Spleen (tissue), 11 donors: ENCODE measurements around the gene C1QL4. TPM values are rescaled to one million over a fixed set of nuclear protein-coding genes. Genes with fewer than 3 reads are reported as not detected.

Experiments
- DNase-seq: peaks from one replicate; pipeline ENCODE4 v3.0.0-alpha.2; 2020
- H3K27ac ChIP-seq, 8 donors: fragments of 200-600 bp; sonication (generic) in 7 of 8; 1 replicate in 4 of 8; 2 replicates in 4 of 8; pipeline versions ENCODE4 v1.5.0 to v1.8.0; 2016 to 2021; ENCODE audit warnings: inconsistent platforms in 4 of 8, mild to moderate bottlenecking in 4 of 8, moderate library complexity in 1 of 8
- H3K27me3 ChIP-seq, 7 donors: fragments of 200-600 bp; sonication (generic) in 6 of 7; replicated peaks in 1 of 7; 1 replicate in 4 of 7; 2 replicates in 3 of 7; pipeline versions ENCODE4 v1.5.0 to v1.8.0; 2016 to 2021; ENCODE audit warnings: inconsistent platforms in 3 of 7, mild to moderate bottlenecking in 1 of 7
- H3K36me3 ChIP-seq, 6 donors: fragments of 200-600 bp; sonication (generic) in 5 of 6; 1 replicate in 4 of 6; 2 replicates in 2 of 6; pipeline versions ENCODE4 v1.5.0 to v1.8.0; 2016 to 2021; ENCODE audit warnings: inconsistent platforms in 2 of 6
- H3K4me1 ChIP-seq, 6 donors: fragments of 200-600 bp; sonication (generic) in 5 of 6; 1 replicate in 3 of 6; 2 replicates in 3 of 6; pipeline versions ENCODE4 v1.5.0 to v1.8.0; 2016 to 2021; ENCODE audit warnings: inconsistent platforms in 3 of 6
- H3K4me3 ChIP-seq, 8 donors: fragments of 200-600 bp; sonication (generic) in 7 of 8; 1 replicate in 4 of 8; 2 replicates in 4 of 8; pipeline versions ENCODE4 v1.5.0 to v1.8.0; 2016 to 2021; ENCODE audit warnings: inconsistent platforms in 4 of 8, mild to moderate bottlenecking in 4 of 8, moderate library complexity in 2 of 8
- H3K9me3 ChIP-seq, 8 donors: fragments of 200-600 bp; sonication (generic) in 7 of 8; 1 replicate in 4 of 8; 2 replicates in 4 of 8; pipeline versions ENCODE4 v1.5.0 to v1.8.0; 2016 to 2021; ENCODE audit warnings: inconsistent platforms in 4 of 8
- POLR2A ChIP-seq, 3 donors: fragments of 450-650 bp; IDR thresholded peaks; one replicate each; pipeline ENCODE4 v1.5.1; 2017; ENCODE audit warnings: antibody characterized with exemption in 3 of 3, mild to moderate bottlenecking in 1 of 3
- POLR2AphosphoS5 ChIP-seq, 3 donors: sonication (generic); formaldehyde crosslinking; IDR thresholded peaks; one replicate each; pipeline ENCODE4 v1.5.1; 2017; ENCODE audit warnings: antibody characterized with exemption in 3 of 3
- WGBS, 5 donors: extraction: QIAGEN DNeasy Blood & Tissue Kit in 3 of 5; methylation state at CpG; one replicate each; pipeline versions ENCODE4 v1.1.5 to v1.1.7; 2013 to 2018; 5-methylcytosine and 5-hydroxymethylcytosine counted together
- intact Hi-C: fragments of 100-400 bp; cut with DNase I; formaldehyde crosslinking; loops from one replicate; pipeline ENCODE4 v1.15.0; 2023; ENCODE audit warnings: low total_unique reads
- polyA plus RNA-seq, 3 donors: library from polyadenylated mRNA; stranded (reverse); fragments of 200-250 nt; gene quantifications; one replicate each; pipeline ENCODE4 v1.2.1, GENCODE V29; 2013
- total RNA-seq, 7 donors: library from RNA; depleted of rRNA in 3 of 7; stranded (reverse); fragments of >200 nt in 3 of 7; fragmentation: NEBNext Ultra II Directional in 4 of 7; extraction: Animal tissue kit (Norgen Biotek cat#: 25700) in 4 of 7; gene quantifications; one replicate each; pipeline versions ENCODE4 v1.1.0 to v1.2.1, GENCODE V29; 2016 to 2021
- TF ChIP-seq, protein P1 (sequence below), 11 experiments: fragments of 200-600 bp in 7 of 11; fragments of 450-650 bp in 4 of 11; sonication (generic) in 4 of 11; IDR thresholded peaks in 8 of 11; conservative IDR thresholded peaks in 3 of 11; 1 replicate in 7 of 11; 2 replicates in 4 of 11; pipeline versions ENCODE4 v1.4.0 to v1.8.0; 2016 to 2021; ENCODE audit warnings: antibody characterized with exemption in 11 of 11, inconsistent platforms in 4 of 11, mild to moderate bottlenecking in 1 of 11
- donor health status: healthy with polysubstance abuse.
- donor health status: DM: no; HTN: no; CAD: no; lungs with moderate emphysema.
- donor health status: DM: no; HTN: no; CAD: no.
- donor health status: Bipolar disorder and iron deficiency.
- donor health status: healthy.
- donor health status: DM: no; HTN: no; CAD: no.
- donor health status: DM: yes; HTN: yes; CAD: no.

C1QL4 gene
- total and polyA plus RNA-seq, 10 donors: not detected

DNA sequence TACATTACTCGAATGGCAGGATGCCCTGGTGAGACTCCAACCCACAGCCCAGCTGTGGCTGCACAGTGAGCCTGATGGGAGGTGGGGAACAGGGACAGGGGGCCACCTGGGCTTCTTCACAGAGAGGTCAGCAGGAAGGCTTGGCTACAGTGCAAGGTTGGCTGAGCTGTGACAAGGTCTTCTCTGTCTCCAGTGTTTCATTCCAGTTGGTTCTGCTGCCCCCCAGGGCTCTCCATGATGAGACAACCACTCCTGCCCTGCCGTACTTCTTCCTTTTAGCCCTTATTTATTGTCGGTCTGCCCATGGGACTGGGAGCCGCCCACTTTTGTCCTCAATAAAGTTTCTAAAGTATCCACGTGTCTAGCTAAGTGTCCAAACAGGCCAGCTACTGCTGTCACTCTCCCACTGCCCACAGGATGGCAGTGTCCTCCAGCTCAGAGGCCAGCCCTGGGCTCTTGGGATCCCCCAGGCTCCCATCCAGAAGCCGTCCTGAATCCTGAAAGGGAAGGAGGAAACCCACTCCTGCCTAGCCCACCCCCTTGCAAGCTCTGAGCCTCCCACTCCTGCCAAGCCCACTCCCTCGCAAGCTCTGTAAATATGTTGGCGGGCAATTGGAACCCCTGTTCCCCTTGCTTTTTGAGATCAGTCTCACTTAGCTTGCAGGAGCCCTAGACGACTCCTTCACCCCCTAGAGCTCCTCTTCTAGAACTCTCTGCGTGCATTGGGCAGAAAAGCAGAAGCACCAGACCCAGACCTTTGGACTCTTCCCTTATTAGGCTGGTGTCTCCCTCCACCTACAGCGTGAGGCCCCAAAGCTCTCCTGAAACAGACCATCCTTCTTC is 5.4 kb downstream of the C1QL4 start:
- Histone ChIP-seq H3K27me3 (peaks cover 7 to 64% (median 43%) of the 10 kb centered on the region in 7 donors), H3K9me3 (no peaks in the 10 kb centered on the region), H3K36me3 (peaks cover 0 to 44% (median 0%) of the 10 kb centered on the region in 6 donors), H3K4me3 (no peak overlapping the region), H3K4me1 (peaks cover 1 to 34% (median 15%) of the 10 kb centered on the region in 6 donors), H3K27ac (no peak overlapping the region)
- DNase-seq: no peak
- intact Hi-C loops: no loop called here
- TF ChIP-seq, protein P1, sequence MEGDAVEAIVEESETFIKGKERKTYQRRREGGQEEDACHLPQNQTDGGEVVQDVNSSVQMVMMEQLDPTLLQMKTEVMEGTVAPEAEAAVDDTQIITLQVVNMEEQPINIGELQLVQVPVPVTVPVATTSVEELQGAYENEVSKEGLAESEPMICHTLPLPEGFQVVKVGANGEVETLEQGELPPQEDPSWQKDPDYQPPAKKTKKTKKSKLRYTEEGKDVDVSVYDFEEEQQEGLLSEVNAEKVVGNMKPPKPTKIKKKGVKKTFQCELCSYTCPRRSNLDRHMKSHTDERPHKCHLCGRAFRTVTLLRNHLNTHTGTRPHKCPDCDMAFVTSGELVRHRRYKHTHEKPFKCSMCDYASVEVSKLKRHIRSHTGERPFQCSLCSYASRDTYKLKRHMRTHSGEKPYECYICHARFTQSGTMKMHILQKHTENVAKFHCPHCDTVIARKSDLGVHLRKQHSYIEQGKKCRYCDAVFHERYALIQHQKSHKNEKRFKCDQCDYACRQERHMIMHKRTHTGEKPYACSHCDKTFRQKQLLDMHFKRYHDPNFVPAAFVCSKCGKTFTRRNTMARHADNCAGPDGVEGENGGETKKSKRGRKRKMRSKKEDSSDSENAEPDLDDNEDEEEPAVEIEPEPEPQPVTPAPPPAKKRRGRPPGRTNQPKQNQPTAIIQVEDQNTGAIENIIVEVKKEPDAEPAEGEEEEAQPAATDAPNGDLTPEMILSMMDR (IDR thresholded peaks at IDR 0.05 in 8 of 11, conservative IDR thresholded peaks at IDR 0.05 in 3 of 11): peak in 9 of 11 experiments; percentile 15 to 76 (median 57)
- TF ChIP-seq POLR2AphosphoS5 (IDR thresholded peaks at IDR 0.05) (no peak), POLR2A (IDR thresholded peaks at IDR 0.05) (no peak)
- 57 to 73% (median 59%) methylated on average over 11 of the region's 11 CpGs for WGBS, 5 donors

DNA sequence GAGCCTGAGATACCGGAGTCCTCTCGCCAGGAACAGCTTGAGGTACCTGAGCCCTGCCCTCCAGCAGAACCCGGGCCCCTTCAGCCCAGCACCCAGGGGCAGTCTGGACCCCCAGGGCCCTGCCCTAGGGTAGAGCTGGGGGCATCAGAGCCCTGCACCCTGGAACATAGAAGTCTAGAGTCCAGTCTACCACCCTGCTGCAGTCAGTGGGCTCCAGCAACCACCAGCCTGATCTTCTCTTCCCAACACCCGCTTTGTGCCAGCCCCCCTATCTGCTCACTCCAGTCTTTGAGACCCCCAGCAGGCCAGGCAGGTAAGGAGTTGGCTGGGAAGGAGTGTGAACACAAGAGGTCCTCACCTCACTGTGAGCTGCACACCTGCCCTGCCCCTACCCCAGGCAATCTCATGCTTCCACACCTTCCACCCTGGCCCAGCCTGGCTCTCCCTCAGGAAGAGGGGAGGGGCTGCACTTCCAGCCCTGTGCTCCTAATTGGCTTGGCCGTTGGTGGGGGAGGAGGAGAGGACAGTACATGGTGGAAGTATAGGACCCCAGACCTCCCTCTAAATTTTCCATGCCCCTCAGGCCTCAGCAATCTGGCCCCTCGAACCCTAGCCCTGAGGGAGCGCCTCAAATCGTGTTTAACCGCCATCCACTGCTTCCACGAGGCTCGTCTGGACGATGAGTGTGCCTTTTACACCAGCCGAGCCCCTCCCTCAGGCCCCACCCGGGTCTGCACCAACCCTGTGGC is 6.2 kb downstream of the C1QL4 start:
- whole genome bisulfite sequencing, 5 donors: 85 to 93% (median 86%) methylated on average over 12 to 14 of the region's 14 CpGs
- no peaks in the 10 kb centered on the region for H3K9me3 ChIP-seq
- TF ChIP-seq POLR2A (IDR thresholded peaks at IDR 0.05) (no peak), POLR2AphosphoS5 (IDR thresholded peaks at IDR 0.05) (no peak)
- TF ChIP-seq, protein P1 (IDR thresholded peaks at IDR 0.05 in 8 of 11, conservative IDR thresholded peaks at IDR 0.05 in 3 of 11): no peak
- H3K4me1 ChIP-seq: peaks cover 0 to 26% (median 8%) of the 10 kb centered on the region in 6 donors
- DNase-seq: no peak
- intact Hi-C loops: no loop called here
- peaks cover 0 to 52% (median 0%) of the 10 kb centered on the region in 6 donors for H3K36me3 ChIP-seq
- peaks cover 3 to 57% (median 35%) of the 10 kb centered on the region in 7 donors for H3K27me3 ChIP-seq
- H3K4me3 ChIP-seq: no peak overlapping the region
- H3K27ac ChIP-seq: no peak overlapping the region

DNA sequence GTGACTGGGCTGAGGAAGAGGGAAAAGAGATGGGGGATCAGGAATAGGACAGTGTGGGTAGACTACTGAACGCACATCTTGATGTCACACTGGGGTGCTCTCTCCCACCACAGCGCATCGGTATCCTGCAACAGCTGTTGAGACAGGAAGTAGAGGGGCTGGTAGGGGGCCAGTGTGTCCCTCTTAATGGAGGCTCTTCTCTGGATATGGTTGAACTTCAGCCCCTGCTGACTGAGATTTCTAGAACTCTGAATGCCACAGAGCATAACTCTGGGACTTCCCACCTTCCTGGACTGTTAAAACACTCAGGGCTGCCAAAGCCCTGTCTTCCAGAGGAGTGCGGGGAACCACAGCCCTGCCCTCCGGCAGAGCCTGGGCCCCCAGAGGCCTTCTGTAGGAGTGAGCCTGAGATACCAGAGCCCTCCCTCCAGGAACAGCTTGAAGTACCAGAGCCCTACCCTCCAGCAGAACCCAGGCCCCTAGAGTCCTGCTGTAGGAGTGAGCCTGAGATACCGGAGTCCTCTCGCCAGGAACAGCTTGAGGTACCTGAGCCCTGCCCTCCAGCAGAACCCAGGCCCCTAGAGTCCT is 6.9 kb downstream of the C1QL4 start:
- Histone ChIP-seq H3K36me3 (peaks cover 0 to 56% (median 0%) of the 10 kb centered on the region in 6 donors), H3K27ac (no peak overlapping the region), H3K9me3 (no peaks in the 10 kb centered on the region), H3K4me1 (peaks cover 0 to 24% (median 7%) of the 10 kb centered on the region in 6 donors), H3K4me3 (no peak overlapping the region), H3K27me3 (peaks cover 3 to 50% (median 29%) of the 10 kb centered on the region in 7 donors)
- 88 to 96% (median 93%) methylated on average over 4 to 7 of the region's 7 CpGs for WGBS, 5 donors
- no peak for TF ChIP-seq POLR2A (IDR thresholded peaks at IDR 0.05)
- TF ChIP-seq, protein P1 (IDR thresholded peaks at IDR 0.05 in 8 of 11, conservative IDR thresholded peaks at IDR 0.05 in 3 of 11): no peak
- TF ChIP-seq POLR2AphosphoS5 (IDR thresholded peaks at IDR 0.05): no peak
- DNase-seq: no peak
- intact Hi-C loops: no loop called here
